GM12878 (cell line): Measurements from ENCODE around the gene MAP2K2. TPM values are rescaled to one million over a fixed set of nuclear protein-coding genes. Genes with fewer than 3 reads are reported as not detected.

Experiments used
- ATAC-seq: fragments of 200-7000 bp; cut with Tn5 transposase; 3 replicates; pipeline ENCODE4 v1.9.1; 2020; ENCODE audit warnings: mild to moderate bottlenecking, moderate library complexity
- BruUV-seq: library from RNA; stranded (reverse); fragments of 400-500 nt; replicated peaks from 2 replicates; lab custom pipeline; 2021; lab: Mats Ljungman, UMichigan
- CTCF ChIA-PET: fragments of 300-600 bp; sonication (Branson Sonifier 250); formaldehyde crosslinking; extraction: SDS; loops from one replicate; lab custom pipeline; 2021; ENCODE audit warnings: inconsistent platforms; lab: Yijun Ruan, JAX
- POLR2A ChIA-PET: fragments of 350-600 bp; formaldehyde crosslinking; extraction: SDS; loops from one replicate; lab custom pipeline; 2021; ENCODE audit warnings: inconsistent platforms; lab: Charles Lee
- RAD21 ChIA-PET: fragments of 300-600 bp; sonication (Branson Sonifier 250); formaldehyde crosslinking; loops from one replicate; lab custom pipeline; 2023; ENCODE audit warnings: antibody characterized with exemption; ENCODE audit not compliant: unreplicated experiment; lab: Charles Lee
- SMC1A ChIA-PET: fragments of 300-600 bp; sonication (Branson Sonifier 250); formaldehyde crosslinking; loops from one replicate; lab custom pipeline; 2023; ENCODE audit not compliant: unreplicated experiment, uncharacterized antibody; lab: Charles Lee
- DNase-seq: peaks from one replicate; pipeline ENCODE4 v3.0.0-alpha.2; 2011; ENCODE audit warnings: low read depth, low spot score
- FAIRE-seq: peaks from 3 replicates; lab custom pipeline; 2011; peaks lifted over from hg19 to GRCh38; lab: Jason Lieb, UNC
- H2AFZ ChIP-seq: 2 replicates; pipeline ENCODE4 v1.6.0; 2011; ENCODE audit warnings: low read depth, low read length, control low read depth; ENCODE audit not compliant: control insufficient read depth
- H3K27ac ChIP-seq: 2 replicates; pipeline ENCODE4 v1.5.1; 2011; ENCODE audit warnings: control low read depth; ENCODE audit not compliant: control insufficient read depth, insufficient read depth
- H3K27me3 ChIP-seq, 2 experiments: replicated peaks in 1 of 2; 2 replicates each; pipeline versions ENCODE4 v1.6.0 to v1.6.1; 2011; ENCODE audit warnings: low read length in 1 of 2; ENCODE audit not compliant: control insufficient read depth in 2 of 2, insufficient read depth in 2 of 2
- H3K36me3 ChIP-seq, 2 experiments: 2 replicates each; pipeline ENCODE4 v1.5.1; 2011; ENCODE audit warnings: low read length in 1 of 2; ENCODE audit not compliant: control insufficient read depth in 2 of 2, insufficient read depth in 2 of 2
- H3K4me1 ChIP-seq: 2 replicates; pipeline ENCODE4 v1.6.1; 2011; ENCODE audit warnings: mild to moderate bottlenecking, low read length, moderate library complexity, mixed read lengths; ENCODE audit not compliant: control insufficient read depth, insufficient read depth
- H3K4me2 ChIP-seq: 2 replicates; pipeline ENCODE4 v1.6.0; 2011; ENCODE audit warnings: control low read depth; ENCODE audit not compliant: control insufficient read depth, insufficient read depth
- H3K4me3 ChIP-seq: fragments of 200-600 bp; sonication (generic); 2 replicates; pipeline ENCODE4 v1.5.1; 2016
- H3K79me2 ChIP-seq: 2 replicates; pipeline ENCODE4 v1.6.0; 2011; ENCODE audit warnings: low read length; ENCODE audit not compliant: control insufficient read depth, insufficient read depth
- H3K9ac ChIP-seq: 2 replicates; pipeline ENCODE4 v1.8.0; 2011; ENCODE audit warnings: low read length, control low read depth, mixed read lengths; ENCODE audit not compliant: control insufficient read depth, insufficient read depth
- H3K9me3 ChIP-seq: replicated peaks from 3 replicates; pipeline ENCODE4 v1.5.1; 2011; ENCODE audit warnings: mild to moderate bottlenecking, low read length; ENCODE audit not compliant: control insufficient read depth, insufficient read depth
- H4K20me1 ChIP-seq: 2 replicates; pipeline ENCODE4 v1.6.0; 2011; ENCODE audit not compliant: control insufficient read depth, insufficient read depth
- BMI1 ChIP-seq: fragments of 450-650 bp; IDR thresholded peaks from 2 replicates; pipeline ENCODE4 v1.6.1; 2016; ENCODE audit warnings: mild to moderate bottlenecking, moderate library complexity, borderline replicate concordance
- CEBPB ChIP-seq, 2 experiments: fragments of 150-350 bp in 1 of 2; IDR thresholded peaks; 2 replicates each; pipeline ENCODE4 v1.6.1; 2012 to 2014; ENCODE audit warnings: low read depth in 2 of 2, low read length in 2 of 2, borderline replicate concordance in 1 of 2, inconsistent platforms in 1 of 2
- EP300 ChIP-seq, 2 experiments: fragments of 150-350 bp in 1 of 2; IDR thresholded peaks; 2 replicates each; pipeline ENCODE4 v1.6.1; 2011 to 2012; ENCODE audit warnings: low read depth in 2 of 2, low read length in 2 of 2, borderline replicate concordance in 1 of 2, improper control_type of control experiment in 1 of 2, inconsistent platforms in 1 of 2; ENCODE audit not compliant: control insufficient read depth in 1 of 2
- IRF5 ChIP-seq: fragments of 450-650 bp; IDR thresholded peaks from 2 replicates; pipeline ENCODE4 v1.6.1; 2017; ENCODE audit warnings: borderline replicate concordance
- NR2F1 ChIP-seq: fragments of 450-650 bp; conservative IDR thresholded peaks from 2 replicates; pipeline ENCODE4 v1.6.1; 2017; ENCODE audit warnings: mild to moderate bottlenecking
- TCF12 ChIP-seq: IDR thresholded peaks from 2 replicates; pipeline ENCODE4 v1.6.1; 2011; ENCODE audit warnings: low read depth, mild to moderate bottlenecking, low read length
- TCF3 ChIP-seq: IDR thresholded peaks from 2 replicates; pipeline ENCODE4 v1.6.1; 2012; ENCODE audit warnings: low read depth, mild to moderate bottlenecking, low read length, borderline replicate concordance; ENCODE audit not compliant: insufficient read depth
- ZBED1 ChIP-seq: IDR thresholded peaks from 2 replicates; pipeline ENCODE4 v1.6.1; 2016; ENCODE audit warnings: borderline replicate concordance
- WGBS: methylation state at CpG from one replicate; pipeline ENCODE4 v1.1.6; 2016; ENCODE audit warnings: low lambda C conversion rate; ENCODE audit not compliant: insufficient replicate concordance, insufficient coverage; ENCODE audit errors: missing lambda C conversion rate; 5-methylcytosine and 5-hydroxymethylcytosine counted together
- in situ Hi-C: fragments of 300-500 bp; cut with MboI; formaldehyde crosslinking; loops from 9 replicates; pipeline ENCODE4 v1.14.3; 2018; ENCODE audit warnings: mixed read lengths
- intact Hi-C: fragments of 100-400 bp; cut with micrococcal nuclease; formaldehyde crosslinking; loops from one replicate; pipeline ENCODE4 v1.14.2; 2022; ENCODE audit not compliant: unreplicated experiment
- polyA plus RNA-seq, 11 experiments: library from polyadenylated mRNA; depleted of rRNA in 4 of 11; unstranded in 6 of 11; stranded (reverse) in 5 of 11; fragments of >200 nt; fragmentation: Nextera tagmentation in 4 of 11; fragmentation: Illumina TruSeq in 1 of 11; extraction: Ambion mirVana in 4 of 11; extraction: Trizol in 1 of 11; gene quantifications; 1 replicate in 1 of 11; 2 replicates in 10 of 11; pipeline versions ENCODE4 v1.2.1 to v1.2.3, GENCODE V29; 2011 to 2016; ENCODE audit warnings: inconsistent platforms in 2 of 11, missing spikeins in 2 of 11, low read depth in 1 of 11
- total RNA-seq, 4 experiments: library from RNA; depleted of rRNA in 3 of 4; stranded (reverse); fragments of >200 nt in 3 of 4; fragmentation: Illumina TruSeq in 1 of 4; extraction: Trizol in 1 of 4; gene quantifications; 2 replicates each; pipeline versions ENCODE4 v1.2.1 to v1.2.3, GENCODE V29; 2013 to 2021
- TF ChIP-seq, protein P1 (sequence below): fragments of 450-650 bp; conservative IDR thresholded peaks from 2 replicates; pipeline ENCODE4 v1.6.1; 2017; ENCODE audit warnings: mild to moderate bottlenecking, moderate library complexity

The MAP2K2 gene
- total and polyA plus RNA-seq, 10 of the 15 experiments (the other 5 are each of a cell fraction or from before 2014, with no cell fraction given) = 1.00 to 210 (median 53.5) TPM

GRCh38 chr19:4095488-4095844 is 28.5 kb downstream of the MAP2K2 start:
- Histone ChIP-seq H3K4me3 (no peak overlapping the region), H2AFZ (no peak overlapping the region), H3K27ac (no peak overlapping the region), H3K9ac (no peak overlapping the region)
- ATAC-seq (no peak), FAIRE-seq (no peak)
- ChIA-PET SMC1A (no interaction called here), RAD21 (no interaction called here), CTCF (no interaction called here), POLR2A (no interaction called here)
- WGBS = 98% methylated on average over 12 of the region's 12 CpGs
- in situ Hi-C loops = no loop called here
- TF ChIP-seq EP300 (IDR thresholded peaks at IDR 0.05; ENCODE audit: borderline replicate concordance in 1 of 2, control insufficient read depth in 1 of 2, low read depth in 2 of 2, low read length in 2 of 2) (no peak), TCF3 (no peak), TCF12 (no peak), IRF5 (no peak), BMI1 (no peak), NR2F1 (no peak), CEBPB (IDR thresholded peaks at IDR 0.05; ENCODE audit: borderline replicate concordance in 1 of 2, low read depth in 2 of 2, low read length in 2 of 2) (no peak), ZBED1 (no peak)
- TF ChIP-seq, protein P1, sequence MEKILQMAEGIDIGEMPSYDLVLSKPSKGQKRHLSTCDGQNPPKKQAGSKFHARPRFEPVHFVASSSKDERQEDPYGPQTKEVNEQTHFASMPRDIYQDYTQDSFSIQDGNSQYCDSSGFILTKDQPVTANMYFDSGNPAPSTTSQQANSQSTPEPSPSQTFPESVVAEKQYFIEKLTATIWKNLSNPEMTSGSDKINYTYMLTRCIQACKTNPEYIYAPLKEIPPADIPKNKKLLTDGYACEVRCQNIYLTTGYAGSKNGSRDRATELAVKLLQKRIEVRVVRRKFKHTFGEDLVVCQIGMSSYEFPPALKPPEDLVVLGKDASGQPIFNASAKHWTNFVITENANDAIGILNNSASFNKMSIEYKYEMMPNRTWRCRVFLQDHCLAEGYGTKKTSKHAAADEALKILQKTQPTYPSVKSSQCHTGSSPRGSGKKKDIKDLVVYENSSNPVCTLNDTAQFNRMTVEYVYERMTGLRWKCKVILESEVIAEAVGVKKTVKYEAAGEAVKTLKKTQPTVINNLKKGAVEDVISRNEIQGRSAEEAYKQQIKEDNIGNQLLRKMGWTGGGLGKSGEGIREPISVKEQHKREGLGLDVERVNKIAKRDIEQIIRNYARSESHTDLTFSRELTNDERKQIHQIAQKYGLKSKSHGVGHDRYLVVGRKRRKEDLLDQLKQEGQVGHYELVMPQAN = no peak
- TF ChIP-seq, all 136 proteins: peak for 0
- no peak for DNase-seq
- no peaks in the 10 kb centered on the region for H3K4me1 ChIP-seq
- no peak overlapping the region for H3K4me2 ChIP-seq
- no TSS peak for BruUV-seq
- no peaks in the 10 kb centered on the region for H4K20me1 ChIP-seq
- H3K36me3 ChIP-seq = peaks cover 0 to 4% of the 10 kb centered on the region in 2 experiments; a peak in 3 of 4 replicates
- no peaks in the 10 kb centered on the region for H3K9me3 ChIP-seq
- intact Hi-C loops = no loop called here
- H3K27me3 ChIP-seq = no peaks in the 10 kb centered on the region
- no peaks in the 10 kb centered on the region for H3K79me2 ChIP-seq
